Measurements from ENCODE around the gene CRIM1. TPM values are rescaled to one million over a fixed set of nuclear protein-coding genes. Genes with fewer than 3 reads are reported as not detected.

Gene CRIM1
- total RNA-seq, 1 donor from 2014 or later = 57.2 TPM

- DNase-seq = no peak
Observed at GRCh38 chr2:36525245-36525644, 169.7 kb downstream of the CRIM1 start.

GRCh38 chr2:36526226-36526625 is 170.6 kb downstream of the CRIM1 start:
- no peak for DNase-seq

GRCh38 chr2:36528274-36528673 is 172.7 kb downstream of the CRIM1 start:
- no peak for DNase-seq

- DNase-seq = peak; percentile 51
Observed at GRCh38 chr2:36528766-36529392, 173.3 kb downstream of the CRIM1 start.

GRCh38 chr2:36530178-36530982 is 174.8 kb downstream of the CRIM1 start:
- DNase-seq = no peak

- peak; percentile 14 for DNase-seq
Observed at GRCh38 chr2:36530983-36531354, 175.4 kb downstream of the CRIM1 start.

- DNase-seq = no peak
Observed at GRCh38 chr2:36534275-36534799, 178.8 kb downstream of the CRIM1 start.

GRCh38 chr2:36535099-36535498 is 179.5 kb downstream of the CRIM1 start:
- no peak for DNase-seq

GRCh38 chr2:36536776-36537175 is 181.2 kb downstream of the CRIM1 start:
- DNase-seq = no peak

- peak; percentile 68 for DNase-seq
Observed at GRCh38 chr2:36538335-36538734, 182.8 kb downstream of the CRIM1 start.

GRCh38 chr2:36539631-36540030 is 184.1 kb downstream of the CRIM1 start:
- DNase-seq = no peak

- DNase-seq = no peak
Observed at GRCh38 chr2:36540986-36541754, 185.6 kb downstream of the CRIM1 start.

GRCh38 chr2:36541891-36542595 is 186.5 kb downstream of the CRIM1 start:
- DNase-seq = no peak

- DNase-seq = no peak
Observed at GRCh38 chr2:36544638-36545338, 189.2 kb downstream of the CRIM1 start.

- no peak for DNase-seq
Observed at GRCh38 chr2:36545871-36546416, 190.4 kb downstream of the CRIM1 start.

GRCh38 chr2:36547906-36548305 is 192.3 kb downstream of the CRIM1 start:
- DNase-seq = no peak

- DNase-seq = no peak
Observed at GRCh38 chr2:36549165-36549574, 193.6 kb downstream of the CRIM1 start.

GRCh38 chr2:36550006-36550405 is 194.4 kb downstream of the CRIM1 start:
- no peak for DNase-seq

GRCh38 chr2:36553683-36554082 is 198.1 kb downstream of the CRIM1 start:
- DNase-seq = no peak

GRCh38 chr2:36554531-36554930 is 199.0 kb downstream of the CRIM1 start:
- no peak for DNase-seq

- DNase-seq = no peak
Observed at GRCh38 chr2:36555789-36556188, 200.2 kb downstream of the CRIM1 start.

All from tongue (tissue), 2 donors.